Measurements from ENCODE around the gene TUBB8B.
"Not testable (repeated sequence)": the region's sequence is repeated elsewhere in the genome, so short reads cannot be mapped to it uniquely, and the experiment has no call there.

- not testable (repeated sequence) for TF ChIP-seq CTCF (IDR thresholded peaks at IDR 0.05; ENCODE audit: poor library complexity); EZH2phosphoT487 (IDR thresholded peaks at IDR 0.05; ENCODE audit: low read depth, severe bottlenecking, unreplicated experiment)
These were observed 33.3 kb upstream of the TUBB8B start for GRCh38 chr18:82626-83209.
